ENCODE data around the gene HOXA4.

The HOXA4 gene

DNA sequence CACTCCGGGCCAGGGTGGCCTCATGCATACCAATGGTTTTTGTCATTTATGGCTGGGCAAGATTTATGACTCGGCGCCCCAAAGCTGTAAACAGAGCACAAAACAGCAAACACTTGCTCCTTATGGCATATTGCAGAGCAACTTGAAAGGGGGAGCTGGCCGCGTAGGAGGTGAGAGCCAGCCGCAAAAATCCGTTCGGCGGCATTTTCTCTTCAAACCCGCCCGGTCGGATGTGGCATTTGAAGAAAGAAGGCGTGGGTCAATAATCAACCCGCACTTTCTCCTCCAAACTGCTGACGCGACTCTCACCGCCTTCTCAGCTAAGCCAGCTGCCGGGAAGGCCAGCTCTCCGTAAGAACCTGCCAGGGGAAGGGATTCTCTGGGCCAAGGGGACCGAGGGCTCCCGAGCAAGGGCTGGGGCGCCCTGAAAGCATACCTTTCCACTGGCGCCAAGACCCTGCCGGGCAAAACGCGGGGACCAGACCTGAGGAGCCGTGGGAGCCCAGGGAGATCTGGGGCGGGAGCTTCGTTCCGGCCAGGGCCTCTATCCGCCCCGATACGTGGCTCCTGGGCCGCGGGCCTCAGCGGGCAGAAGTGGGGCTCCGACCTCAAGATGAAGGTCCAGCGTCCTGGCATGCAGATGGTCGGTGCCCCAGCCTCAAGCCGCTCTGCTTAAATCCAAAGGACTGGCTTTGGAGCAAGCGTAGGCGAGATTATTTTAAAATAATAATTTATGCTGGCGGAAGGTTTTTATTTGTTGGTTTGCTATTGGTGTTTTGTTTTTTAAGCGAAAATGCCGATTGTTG is 15.1 kb downstream of the HOXA4 start:
- no peak for FAIRE-seq

DNA sequence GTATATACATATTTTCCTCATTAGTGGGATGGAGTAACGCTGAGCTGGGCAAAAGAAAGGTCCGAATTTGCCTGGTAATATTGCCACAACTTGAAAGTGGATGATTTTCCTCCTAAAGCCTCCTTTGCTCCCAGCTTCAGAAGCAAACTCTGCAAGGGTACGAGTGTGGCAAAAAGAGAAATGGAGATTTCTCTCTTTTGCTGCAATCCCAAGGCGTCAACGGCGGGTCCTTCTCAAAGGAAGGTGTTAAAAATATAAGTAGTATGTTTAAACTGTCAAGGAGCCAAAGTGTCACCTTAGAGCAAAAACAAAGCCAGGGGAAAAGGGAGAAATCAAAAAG is 15.7 kb downstream of the HOXA4 start:
- FAIRE-seq: no peak

- no peak for FAIRE-seq
Observed at GRCh38 chr7:27113991-27114769, 16.4 kb downstream of the HOXA4 start.

DNA sequence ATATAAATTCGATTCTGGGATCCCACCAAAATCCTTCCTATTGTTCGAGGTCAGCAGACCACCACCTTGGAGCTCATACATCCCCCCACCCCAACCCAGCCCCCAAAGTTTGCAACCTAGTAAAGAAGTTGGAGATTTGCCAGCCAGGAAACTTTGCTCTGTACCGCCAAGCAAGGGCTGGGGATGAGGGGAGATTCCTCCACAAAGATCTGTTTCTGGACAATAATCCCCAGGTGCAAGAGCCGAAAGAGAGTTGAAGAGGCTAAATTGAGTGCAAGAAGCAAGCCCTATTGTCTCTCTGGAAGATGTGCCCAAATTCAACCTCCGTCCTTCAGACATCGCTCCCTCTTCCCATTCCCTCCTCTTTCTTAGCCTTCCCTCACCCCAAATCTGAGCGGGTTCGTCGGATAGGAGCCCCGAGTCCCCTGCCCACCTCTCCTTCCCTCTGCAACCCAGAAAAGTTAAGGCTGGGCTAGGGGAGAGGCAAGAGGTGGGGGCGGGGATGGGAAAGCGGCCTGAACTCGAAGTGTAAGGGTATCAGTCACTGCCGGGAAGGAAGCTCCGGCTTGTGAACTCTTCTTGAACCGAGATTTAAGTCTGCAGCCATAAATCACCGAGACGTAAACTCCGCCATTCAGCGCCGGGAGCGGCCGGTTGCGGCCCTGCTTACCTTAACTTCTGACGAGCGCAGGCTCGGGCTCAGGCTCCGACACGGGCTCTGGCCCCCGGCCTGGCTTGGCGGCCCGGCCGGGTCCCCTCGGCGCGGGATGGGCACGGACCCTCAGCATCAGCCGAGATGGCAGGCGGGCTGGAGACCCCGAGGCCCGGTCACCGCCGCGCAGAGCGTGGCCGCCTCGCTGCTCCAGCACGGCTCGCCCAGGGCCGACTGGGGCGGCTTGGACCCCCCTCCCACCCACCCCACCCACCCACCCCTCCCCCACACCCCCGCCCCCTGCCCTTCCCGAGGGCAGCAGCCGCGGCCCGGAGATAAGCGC is 17.3 kb downstream of the HOXA4 start:
- FAIRE-seq: no peak

DNA sequence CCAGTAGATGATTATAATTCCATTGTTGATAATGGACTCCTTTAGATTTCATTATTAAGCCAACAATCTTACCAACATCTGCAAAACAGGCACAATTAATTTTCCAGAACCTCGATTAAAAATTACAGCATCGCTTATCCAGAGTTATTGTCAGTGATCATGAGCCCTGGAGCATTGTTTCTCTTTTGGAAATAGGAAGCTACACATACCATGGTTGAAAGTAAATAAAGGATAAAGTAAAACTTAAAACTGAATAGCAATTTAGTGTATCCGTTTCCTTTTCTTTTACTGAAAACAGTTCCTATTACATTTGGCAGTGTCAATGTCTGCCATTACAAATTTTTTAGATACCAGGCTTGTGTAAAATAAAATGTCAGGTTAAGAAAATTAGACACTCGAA is 18.2 kb downstream of the HOXA4 start:
- no peak for FAIRE-seq

DNA sequence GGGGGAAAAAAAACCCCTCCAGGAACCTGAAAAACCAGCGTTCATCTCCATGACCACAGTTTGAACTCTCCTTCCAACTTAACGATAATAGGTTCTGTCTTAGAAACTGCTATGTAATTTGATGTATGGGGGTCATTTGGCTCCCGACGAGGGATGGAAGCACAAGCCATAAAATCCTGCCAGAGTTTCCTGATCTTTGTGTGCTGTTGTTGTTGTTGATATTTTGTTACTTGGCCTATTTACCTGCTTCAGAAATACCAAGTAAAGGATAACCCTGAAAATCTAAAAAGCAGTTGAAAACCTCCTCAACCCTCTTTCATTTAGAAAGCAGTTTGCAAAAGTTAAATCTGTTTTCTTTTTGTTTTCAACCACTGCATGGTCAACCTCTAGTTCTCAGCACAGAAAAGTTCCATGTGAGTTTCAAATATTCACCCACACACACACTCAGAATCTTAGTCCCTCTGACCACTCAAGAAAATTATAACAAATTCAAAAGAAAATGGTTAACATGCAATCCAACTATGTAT is 18.7 kb downstream of the HOXA4 start:
- no peak for FAIRE-seq

DNA sequence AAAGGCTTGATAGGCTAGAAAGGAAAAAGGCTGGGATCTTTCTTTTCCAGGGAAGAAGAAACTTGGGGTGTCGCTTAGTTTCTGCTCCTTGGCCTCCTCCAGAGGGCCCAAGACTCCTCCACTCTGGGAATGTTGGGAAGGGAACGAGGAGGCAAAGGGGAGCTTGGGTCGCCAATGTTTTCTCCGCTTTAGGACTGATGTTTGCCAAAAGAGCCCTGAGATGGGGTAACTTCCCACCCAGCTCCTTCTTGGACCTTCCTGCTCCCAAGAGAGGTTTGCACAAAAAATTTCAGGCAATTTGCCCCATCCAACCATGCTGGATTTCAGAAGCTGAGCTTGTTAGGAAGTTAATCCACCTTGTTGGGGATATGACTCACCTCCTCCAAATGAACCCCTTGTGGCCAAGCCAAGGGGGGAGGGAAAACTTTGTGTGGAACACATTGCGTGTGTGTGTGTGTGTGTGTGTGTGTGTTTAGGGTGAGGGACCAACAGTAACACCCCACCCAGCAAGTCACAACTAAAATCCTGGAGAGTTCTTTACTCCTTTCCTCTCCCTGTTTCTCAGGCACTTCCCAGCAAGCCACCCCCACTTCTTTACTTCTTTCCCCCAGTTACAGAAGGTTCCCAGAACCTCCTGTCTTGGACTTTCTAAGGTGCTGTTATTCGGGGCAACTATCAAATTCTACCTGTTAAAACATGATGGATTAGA is 19.4 kb downstream of the HOXA4 start:
- no peak for FAIRE-seq

- no peak for FAIRE-seq
Observed at GRCh38 chr7:27110186-27111031, 20.1 kb downstream of the HOXA4 start.

GRCh38 chr7:27109466-27110185 is 20.9 kb downstream of the HOXA4 start:
- FAIRE-seq: no peak

DNA sequence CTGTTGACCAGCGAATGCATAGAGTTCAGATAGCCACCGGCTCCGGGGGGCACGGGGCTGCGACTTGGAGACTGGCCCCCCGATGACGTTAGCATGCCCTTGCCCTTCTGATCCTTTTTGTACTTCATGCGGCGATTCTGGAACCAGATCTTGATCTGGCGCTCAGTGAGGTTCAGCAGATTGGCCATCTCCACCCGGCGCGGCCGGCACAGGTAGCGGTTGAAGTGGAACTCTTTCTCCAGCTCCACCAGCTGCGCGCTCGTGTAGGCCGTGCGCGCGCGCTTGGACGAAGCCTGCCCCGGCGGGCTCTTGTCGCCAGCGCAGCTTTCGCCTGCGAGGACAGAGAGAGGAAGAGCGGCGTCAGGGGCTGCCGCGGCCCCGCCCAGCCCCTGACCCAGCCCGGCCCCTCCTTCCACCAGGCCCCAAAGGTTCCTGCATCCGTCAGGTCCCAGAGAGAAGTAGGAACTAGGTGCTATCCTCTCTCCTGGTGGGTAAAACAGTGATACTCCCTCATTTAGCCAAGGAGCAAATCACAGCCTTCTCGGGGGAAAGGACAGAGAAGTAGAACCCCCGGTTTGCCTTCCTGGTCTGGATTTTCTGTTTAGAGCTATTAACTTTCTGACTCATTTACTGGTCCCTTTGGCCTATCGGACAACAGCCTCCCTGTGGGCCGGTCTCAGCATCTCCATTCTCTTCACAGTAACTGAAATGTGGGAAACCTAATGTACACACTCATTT is 22.0 kb downstream of the HOXA4 start:
- no peak for FAIRE-seq

GRCh38 chr7:27107391-27108381 is 22.9 kb downstream of the HOXA4 start:
- FAIRE-seq: no peak

DNA sequence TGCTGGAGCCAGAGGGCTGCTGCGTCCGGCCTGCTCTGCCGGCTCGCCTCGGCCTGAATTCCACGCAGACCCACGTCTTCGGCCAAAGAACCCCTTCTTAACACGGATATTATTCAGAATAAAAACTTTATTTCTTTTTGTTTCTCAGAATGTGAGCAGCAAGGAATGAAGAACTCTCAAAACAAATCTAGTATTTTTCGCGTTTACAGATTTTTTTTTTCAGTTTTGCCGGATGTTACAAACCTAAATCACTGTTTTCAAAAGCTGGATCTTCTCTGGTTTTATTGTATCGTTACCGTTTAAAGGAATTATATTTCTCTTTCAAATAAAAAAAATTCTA is 23.7 kb downstream of the HOXA4 start:
- FAIRE-seq: no peak

DNA sequence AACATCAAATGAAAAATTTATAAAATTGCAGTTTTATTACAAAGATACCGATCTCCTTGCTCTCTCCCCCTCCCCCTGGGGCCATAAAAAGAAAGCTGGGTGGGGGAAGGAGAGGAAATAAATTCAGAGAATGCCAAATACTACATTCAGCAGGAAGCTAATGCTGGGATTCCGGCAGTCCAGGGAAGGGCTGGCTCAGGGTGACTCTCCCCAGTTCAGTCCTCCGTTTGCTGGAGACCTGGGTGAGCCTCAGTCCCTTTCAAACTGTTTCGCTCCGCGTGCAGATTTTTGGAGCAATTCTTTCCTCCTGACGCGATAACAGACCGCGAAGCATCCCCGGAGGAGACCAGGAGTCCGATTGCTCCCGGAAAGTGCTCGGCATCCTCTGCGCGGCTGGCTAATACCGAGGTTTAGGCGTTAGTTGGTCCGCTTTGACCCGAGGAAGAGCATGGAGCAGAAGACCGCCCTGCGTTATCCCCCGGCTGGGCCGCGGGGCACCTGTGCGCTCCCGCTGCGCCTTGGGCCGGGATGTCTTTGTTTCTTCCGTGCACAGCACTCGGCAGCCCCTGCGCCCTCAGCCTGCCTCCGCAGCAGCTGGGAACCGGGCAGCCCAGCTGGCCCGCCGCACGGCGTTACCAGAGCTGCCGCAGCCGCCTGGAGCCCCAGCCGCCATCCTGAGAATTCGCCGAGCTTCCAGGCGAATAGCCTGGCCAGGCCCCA is 24.2 kb downstream of the HOXA4 start:
- FAIRE-seq: no peak

DNA sequence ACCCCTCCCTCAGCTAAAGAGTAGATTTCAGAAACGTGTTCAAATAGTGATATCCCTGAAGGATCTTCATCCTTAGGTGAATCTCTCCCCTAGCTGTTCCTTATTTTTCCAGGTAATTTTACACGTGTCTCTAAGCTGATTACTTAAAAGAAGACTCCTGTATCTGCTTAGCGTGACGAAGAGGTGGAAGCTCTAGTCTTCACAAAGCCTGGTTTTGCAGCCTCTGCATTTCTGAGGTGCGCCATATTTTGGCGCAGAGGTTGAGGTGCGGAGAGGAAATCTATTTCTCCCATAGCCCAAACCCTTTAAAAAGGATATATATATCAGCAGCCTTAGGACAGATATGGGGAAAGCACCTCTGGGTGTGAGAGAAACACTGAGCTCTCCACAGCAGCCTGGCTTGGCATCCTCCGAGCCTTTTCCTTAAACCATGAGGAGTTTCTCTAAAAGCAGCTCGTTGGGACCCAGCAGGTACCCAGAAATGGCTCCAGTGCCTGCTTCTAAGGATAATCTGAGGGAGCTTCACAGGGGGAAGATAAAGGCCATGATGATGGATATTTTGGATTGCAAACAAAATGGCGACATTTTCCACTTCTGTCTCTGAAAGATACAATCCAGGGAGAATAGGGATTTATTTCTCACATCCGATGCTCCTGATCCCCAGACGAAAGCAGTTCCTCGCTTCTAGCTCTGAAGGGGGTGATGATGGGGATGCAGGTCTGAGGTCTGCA is 25.1 kb downstream of the HOXA4 start:
- no peak for FAIRE-seq

DNA sequence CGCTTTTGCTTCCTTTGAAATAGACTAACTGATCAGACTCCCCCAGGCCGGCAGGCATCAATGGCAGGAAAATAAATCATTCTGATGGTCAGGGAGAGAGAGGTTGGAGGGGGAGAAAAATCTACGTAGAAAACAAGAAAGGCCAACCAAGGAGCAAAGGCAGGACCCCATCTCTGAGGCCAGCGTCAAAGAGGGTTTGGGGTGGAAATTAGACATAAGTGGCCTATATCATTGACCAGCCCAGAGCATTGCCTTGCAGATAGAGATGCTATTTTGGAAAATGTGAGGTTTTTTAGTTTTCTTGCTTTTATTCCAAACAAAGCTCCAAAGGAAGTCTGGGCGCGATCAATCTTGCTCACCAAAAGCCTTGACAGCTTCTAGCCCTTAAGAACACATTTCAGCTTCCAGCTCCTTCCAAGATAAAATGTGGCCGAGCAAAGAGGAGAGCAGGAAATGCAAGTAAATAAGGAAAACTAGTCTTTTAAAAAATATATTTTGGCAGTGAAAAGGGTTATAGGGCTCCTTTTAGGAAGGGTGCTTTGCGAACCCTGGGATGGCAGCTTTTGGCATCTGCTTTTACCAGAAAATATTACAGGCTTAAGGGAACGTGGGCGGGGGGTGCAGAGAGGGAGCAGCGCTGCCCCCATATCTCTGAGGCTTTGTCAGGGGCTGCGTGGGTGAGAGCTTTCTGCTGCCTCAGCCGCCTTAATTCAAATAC is 26.1 kb downstream of the HOXA4 start:
- no peak for FAIRE-seq

- no peak for FAIRE-seq
Observed at GRCh38 chr7:27103489-27104226, 26.9 kb downstream of the HOXA4 start.

Data from endometrium (tissue), 2 donors.